Coronary artery (tissue), 2 donors: ENCODE results near the gene PNCK.
"Not testable (repeated sequence)": the region's sequence is repeated elsewhere in the genome, so short reads cannot be mapped to it uniquely, and the experiment has no call there.

ENCODE experiments used
- DNase-seq: peaks from one replicate; pipeline ENCODE4 v3.0.0-alpha.2; 2017; ENCODE audit warnings: low spot score
- H3K27ac ChIP-seq, 2 donors: fragments of 200-600 bp; sonication (generic); one replicate each; pipeline ENCODE4 v1.5.1; 2016 to 2019
- H3K4me3 ChIP-seq: fragments of 200-600 bp; sonication (generic); 2 replicates; pipeline ENCODE4 v1.5.1; 2016; ENCODE audit warnings: mild to moderate bottlenecking, moderate library complexity
- TF ChIP-seq, protein P1 (sequence below): fragments of 200-600 bp; sonication (generic); IDR thresholded peaks from one replicate; pipeline ENCODE4 v1.5.1; 2019; ENCODE audit warnings: antibody characterized with exemption

Gene PNCK

DNA sequence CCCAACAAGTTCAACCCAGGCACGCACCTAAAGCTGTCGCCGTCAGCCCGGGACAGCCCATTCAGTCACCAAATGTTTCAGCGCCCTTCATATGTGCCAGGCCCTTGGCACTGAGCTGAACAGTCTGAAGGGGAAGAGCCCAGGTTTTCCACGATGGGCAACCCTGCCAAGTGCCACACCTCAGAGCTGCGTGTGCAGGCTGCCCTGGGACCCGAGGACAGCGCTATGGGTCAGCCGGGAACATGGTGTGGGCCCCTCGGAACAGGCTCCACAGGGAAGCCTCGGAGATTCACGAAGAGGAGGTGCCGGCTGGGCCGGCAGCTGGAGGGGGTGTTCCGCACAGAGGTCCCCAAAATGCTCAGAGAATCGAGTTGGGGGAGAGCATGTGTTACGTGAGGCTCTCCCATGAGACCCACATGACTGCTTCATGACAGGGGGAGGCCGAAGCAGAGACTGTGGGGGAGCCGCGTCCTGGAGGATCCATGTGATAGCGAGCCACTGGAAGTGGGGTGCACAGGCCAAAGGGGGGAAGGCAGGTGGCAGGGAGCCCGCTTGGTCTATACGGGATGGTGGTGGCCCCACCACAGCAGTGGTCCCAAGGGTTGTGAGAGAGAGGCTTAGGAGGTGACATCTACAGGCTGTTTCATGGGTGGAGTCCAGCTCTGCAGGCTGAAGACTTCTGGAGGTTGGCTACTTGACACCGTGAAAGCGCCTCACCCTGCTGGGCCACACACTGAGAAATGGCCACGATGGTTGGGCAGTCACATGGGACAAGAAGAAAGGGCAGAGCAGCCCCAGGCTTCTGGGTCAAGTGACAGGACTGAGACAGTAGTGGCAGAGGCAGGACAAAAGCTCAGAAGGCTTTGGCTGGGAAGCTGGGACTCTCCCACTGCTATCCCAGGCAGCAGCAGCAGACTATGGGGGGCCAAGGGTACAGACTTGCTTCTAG, 36.4 kb upstream of the PNCK start:
- H3K27ac ChIP-seq, result no peak overlapping the region
- no peak overlapping the region for H3K4me3 ChIP-seq
- DNase-seq, result no peak
- TF ChIP-seq, protein P1, sequence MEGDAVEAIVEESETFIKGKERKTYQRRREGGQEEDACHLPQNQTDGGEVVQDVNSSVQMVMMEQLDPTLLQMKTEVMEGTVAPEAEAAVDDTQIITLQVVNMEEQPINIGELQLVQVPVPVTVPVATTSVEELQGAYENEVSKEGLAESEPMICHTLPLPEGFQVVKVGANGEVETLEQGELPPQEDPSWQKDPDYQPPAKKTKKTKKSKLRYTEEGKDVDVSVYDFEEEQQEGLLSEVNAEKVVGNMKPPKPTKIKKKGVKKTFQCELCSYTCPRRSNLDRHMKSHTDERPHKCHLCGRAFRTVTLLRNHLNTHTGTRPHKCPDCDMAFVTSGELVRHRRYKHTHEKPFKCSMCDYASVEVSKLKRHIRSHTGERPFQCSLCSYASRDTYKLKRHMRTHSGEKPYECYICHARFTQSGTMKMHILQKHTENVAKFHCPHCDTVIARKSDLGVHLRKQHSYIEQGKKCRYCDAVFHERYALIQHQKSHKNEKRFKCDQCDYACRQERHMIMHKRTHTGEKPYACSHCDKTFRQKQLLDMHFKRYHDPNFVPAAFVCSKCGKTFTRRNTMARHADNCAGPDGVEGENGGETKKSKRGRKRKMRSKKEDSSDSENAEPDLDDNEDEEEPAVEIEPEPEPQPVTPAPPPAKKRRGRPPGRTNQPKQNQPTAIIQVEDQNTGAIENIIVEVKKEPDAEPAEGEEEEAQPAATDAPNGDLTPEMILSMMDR, result no peak

DNA sequence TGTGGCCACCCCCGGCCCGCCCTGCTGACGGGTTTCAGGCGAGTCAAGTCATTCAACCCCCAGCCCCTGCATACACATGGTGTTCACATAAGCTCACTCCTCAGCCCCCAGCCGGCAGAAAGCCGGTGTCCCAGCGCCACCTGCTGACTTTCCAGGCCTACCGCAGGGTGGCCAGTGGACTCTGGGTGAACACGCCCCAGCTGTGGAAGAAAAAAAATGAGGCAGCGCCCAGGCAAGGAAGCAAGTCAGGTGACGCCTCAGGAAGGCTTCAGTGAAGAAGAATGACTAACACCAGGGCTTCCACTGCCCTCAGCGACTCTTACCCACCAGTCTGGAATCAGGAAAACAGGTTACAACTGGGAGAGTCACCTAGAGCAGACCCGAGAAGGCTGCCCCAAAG, 34.8 kb upstream of the PNCK start:
- H3K27ac ChIP-seq, result no peak overlapping the region
- H3K4me3 ChIP-seq, result no peak overlapping the region
- TF ChIP-seq, protein P1, result peak; percentile 45
- peak; percentile 80 for DNase-seq

DNA sequence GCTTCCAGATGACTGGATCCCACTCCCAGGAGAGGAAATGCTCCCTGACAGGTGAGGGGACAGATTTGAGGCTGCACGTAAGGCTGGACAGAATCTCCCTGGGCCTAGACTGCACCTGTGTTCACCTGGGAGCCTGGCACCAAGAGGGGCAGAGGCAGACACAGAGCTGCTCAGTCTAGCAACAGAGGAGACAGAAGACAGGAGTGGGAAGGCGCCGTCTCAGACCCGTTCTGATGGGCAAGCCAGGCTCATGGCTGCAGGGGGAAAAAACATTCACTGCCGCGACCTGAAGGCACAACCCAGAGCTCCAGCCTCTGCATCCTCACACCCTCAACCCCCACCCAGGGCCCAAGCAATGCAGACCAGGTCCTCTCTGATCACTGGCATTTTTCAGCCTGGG, 33.8 kb upstream of the PNCK start:
- Histone ChIP-seq H3K4me3 (no peak overlapping the region), H3K27ac (no peak overlapping the region)
- TF ChIP-seq, protein P1, result no peak

DNA sequence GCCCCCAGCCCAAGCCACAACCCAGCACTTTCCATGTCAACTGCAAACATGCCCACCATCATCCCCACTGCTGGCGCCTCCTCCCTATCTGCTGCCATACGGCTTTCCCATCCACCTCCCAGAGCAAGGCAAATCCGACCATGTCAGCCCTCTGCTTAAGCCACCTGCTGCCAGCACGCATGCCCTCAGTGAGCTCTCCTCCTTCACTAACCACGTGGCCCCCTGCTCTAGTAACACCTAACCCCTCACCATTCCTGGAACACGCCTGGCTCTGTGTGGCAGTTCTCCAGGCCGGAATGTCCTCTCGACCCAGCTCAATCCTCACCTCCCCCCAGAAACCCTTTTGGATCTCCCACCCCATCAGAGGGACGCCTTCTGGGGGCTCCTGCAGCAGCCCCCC, 33.2 kb upstream of the PNCK start:
- DNase-seq, result no peak
- Histone ChIP-seq H3K27ac (no peak overlapping the region), H3K4me3 (no peak overlapping the region)
- TF ChIP-seq, protein P1, result no peak

More for the DNA sequence above, 33.8 kb upstream of the PNCK start:
- DNase-seq, result peak; percentile 53

DNA sequence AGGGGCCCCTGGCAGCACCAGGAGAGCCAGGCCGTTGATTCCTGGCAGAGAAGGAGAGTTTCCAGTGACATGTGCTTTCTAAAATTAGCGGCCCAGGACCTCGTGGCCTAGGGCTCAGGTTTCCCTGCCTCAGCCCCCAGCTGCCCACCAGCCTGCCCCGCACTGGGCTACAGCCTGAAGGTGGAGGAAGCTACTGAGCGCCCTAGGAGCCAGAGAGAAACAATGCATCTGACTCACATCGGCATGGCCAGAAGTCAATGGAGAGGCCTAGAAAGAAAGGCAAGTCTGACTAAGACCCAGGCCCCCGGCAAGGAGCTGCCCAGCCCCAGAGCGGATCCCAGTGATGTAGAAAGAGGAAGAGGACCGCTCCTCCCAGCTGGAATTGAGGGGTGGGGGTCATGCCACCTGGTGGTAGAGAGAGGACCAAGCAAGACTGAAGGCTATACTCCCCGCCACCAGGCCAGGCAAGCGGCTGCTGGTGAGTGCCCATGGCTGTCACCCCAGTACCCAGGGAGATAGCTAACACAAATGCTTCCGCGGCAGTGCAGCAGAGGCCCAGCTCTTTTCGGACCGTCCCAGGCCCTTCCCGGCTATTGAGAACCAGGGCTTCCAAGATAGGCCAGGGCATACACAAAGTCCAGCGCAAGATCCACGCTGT, 31.9 kb upstream of the PNCK start:
- peak overlapping the region in 1 of 2 donors; percentile 40 for H3K27ac ChIP-seq
- DNase-seq, H3K4me3 ChIP-seq: not testable (repeated sequence)

DNA sequence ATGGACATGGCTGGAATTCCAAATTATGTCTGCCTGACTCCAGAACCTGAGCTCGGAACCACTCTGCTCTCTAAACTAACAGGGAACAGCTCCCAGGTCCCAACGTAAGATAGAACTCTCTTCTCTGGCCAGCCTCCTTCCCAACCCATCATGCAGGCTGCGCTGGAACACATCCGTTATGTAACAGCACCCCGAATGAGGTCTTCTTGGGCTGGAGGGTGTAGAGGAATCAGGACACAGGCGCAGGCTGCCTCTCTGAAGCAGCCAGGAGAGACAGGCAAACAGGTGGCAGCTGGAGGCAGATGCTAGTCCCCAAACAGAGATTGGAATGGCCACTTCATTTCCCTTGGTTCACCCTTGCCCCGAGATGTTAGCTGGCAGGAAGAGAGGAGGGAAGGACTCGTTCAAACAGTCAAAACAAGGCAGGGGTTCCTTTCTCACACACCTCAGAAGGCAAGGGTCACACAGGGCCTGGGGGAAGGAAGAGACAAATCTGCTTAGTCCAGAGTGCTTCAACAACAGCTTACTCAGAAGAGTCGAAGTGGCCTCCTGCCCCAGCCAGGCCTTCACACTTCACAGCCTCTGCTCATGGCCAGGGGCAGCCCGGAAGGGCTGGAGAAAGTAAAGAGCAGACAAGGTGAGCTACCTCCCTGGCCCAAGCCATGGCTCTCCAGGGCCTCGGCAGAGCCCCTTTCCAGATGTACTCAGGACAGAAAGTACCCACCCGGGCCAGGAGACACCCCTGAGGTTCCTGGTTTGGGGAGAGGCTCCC, 31.2 kb upstream of the PNCK start:
- DNase-seq, H3K4me3 ChIP-seq: not testable (repeated sequence)
- H3K27ac ChIP-seq, result peak overlapping the region in 1 of 2 donors; percentile 40

DNA sequence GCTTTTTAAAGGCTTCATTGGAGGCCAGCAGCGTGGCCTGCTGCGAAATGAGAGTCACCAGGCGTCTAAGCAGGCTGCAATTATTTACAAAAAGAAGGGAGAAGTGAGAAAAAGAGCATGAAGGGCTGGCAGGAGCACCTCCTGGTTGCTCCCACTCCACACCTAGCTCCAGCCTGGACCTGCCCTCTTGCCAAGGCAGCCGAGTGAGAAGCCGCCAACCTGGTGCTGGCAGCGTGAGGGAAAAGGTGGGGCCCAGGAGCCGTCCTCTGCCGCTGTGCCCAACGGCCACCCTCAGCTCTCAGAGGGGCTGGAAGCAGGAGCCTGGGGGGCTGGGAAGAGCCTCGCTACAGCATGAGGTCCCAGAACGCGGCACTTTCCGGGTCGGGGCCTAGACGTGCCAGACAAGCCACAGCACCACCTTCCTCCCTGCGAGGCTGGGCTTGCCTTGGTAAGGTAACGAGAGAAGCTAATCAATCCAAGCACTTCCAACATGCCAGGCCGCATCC, 30.5 kb upstream of the PNCK start:
- DNase-seq, result no peak
- TF ChIP-seq, protein P1, result no peak
- Histone ChIP-seq H3K4me3 (no peak overlapping the region), H3K27ac (no peak overlapping the region)
